HEK293 (cell line): ENCODE results near the gene CLECL1.
"Not testable (repeated sequence)": the region's sequence is repeated elsewhere in the genome, so short reads cannot be mapped to it uniquely, and the experiment has no call there.

Experiments
- CTCF ChIA-PET: fragments of 350-600 bp; formaldehyde crosslinking; extraction: SDS; loops from one replicate; lab custom pipeline; 2021; ENCODE audit warnings: antibody characterized with exemption; lab: Yijun Ruan, JAX
- POLR2A ChIA-PET: fragments of 300-600 bp; formaldehyde crosslinking; extraction: SDS; loops from one replicate; lab custom pipeline; 2020; ENCODE audit warnings: antibody characterized with exemption, inconsistent platforms; lab: Yijun Ruan, JAX
- H3K27ac ChIP-seq: fragments of 200-500 bp; sonication (Bioruptor generic); 2 replicates; pipeline ENCODE4 v1.5.1; 2014; ENCODE audit warnings: low read depth, low read length, control low read depth, inconsistent platforms; ENCODE audit errors: extremely low read depth
- H3K36me3 ChIP-seq, 2 experiments: fragments of 200-500 bp in 1 of 2; sonication (Bioruptor generic) in 1 of 2; 1 replicate in 1 of 2; 2 replicates in 1 of 2; pipeline ENCODE4 v1.5.1; 2014 to 2017; ENCODE audit warnings: inconsistent platforms in 2 of 2, low read length in 2 of 2; ENCODE audit not compliant: control insufficient read depth in 2 of 2, insufficient read depth in 1 of 2
- H3K4me1 ChIP-seq: fragments of 200-500 bp; sonication (Bioruptor generic); 2 replicates; pipeline ENCODE4 v1.5.1; 2014; ENCODE audit warnings: mild to moderate bottlenecking, low read length, inconsistent platforms; ENCODE audit not compliant: control insufficient read depth, insufficient read depth
- H3K4me3 ChIP-seq: 2 replicates; pipeline ENCODE4 v1.5.1; 2011; ENCODE audit warnings: low read depth, mild to moderate bottlenecking, control low read depth, low read length, moderate library complexity
- H3K9me3 ChIP-seq: fragments of 200-500 bp; sonication (Bioruptor generic); 2 replicates; pipeline ENCODE4 v1.5.1; 2014; ENCODE audit warnings: low read depth, low read length, inconsistent platforms; ENCODE audit not compliant: control insufficient read depth, insufficient read depth
- PRDM1 ChIP-seq: fragments of 450-650 bp; formaldehyde crosslinking; IDR thresholded peaks from 2 replicates; pipeline ENCODE4; 2016; ENCODE audit warnings: missing biosample characterization, missing genetic modification characterization
- SCRT1 ChIP-seq: fragments of 450-650 bp; formaldehyde crosslinking; IDR thresholded peaks from 2 replicates; pipeline ENCODE4 v1.5.1; 2016; ENCODE audit warnings: missing biosample characterization, missing genetic modification characterization, borderline replicate concordance
- ZFP37 ChIP-seq: fragments of 450-650 bp; formaldehyde crosslinking; IDR thresholded peaks from 2 replicates; pipeline ENCODE4 v1.5.1; 2016; ENCODE audit warnings: missing biosample characterization, missing genetic modification characterization
- ZNF184 ChIP-seq: fragments of 450-650 bp; IDR thresholded peaks from 2 replicates; pipeline ENCODE4 v1.5.1; 2018; ENCODE audit warnings: missing biosample characterization, mild to moderate bottlenecking, missing genetic modification characterization
- ZNF404 ChIP-seq: fragments of 450-650 bp; formaldehyde crosslinking; IDR thresholded peaks from 2 replicates; pipeline ENCODE4 v1.5.1; 2017; ENCODE audit warnings: missing biosample characterization, missing genetic modification characterization
- TF ChIP-seq, protein P1 (sequence below): fragments of 450-650 bp; formaldehyde crosslinking; IDR thresholded peaks from 2 replicates; pipeline ENCODE4 v1.5.1; 2016; ENCODE audit warnings: missing biosample characterization, missing genetic modification characterization, borderline replicate concordance
- TF ChIP-seq, protein P2 (sequence below): fragments of 450-650 bp; formaldehyde crosslinking; IDR thresholded peaks from 2 replicates; pipeline ENCODE4 v1.5.1; 2016; ENCODE audit warnings: missing biosample characterization, missing genetic modification characterization, low read depth
- TF ChIP-seq, protein P3 (sequence below): fragments of 450-650 bp; formaldehyde crosslinking; IDR thresholded peaks from 2 replicates; pipeline ENCODE4; 2016; ENCODE audit warnings: missing biosample characterization, missing genetic modification characterization
- TF ChIP-seq, protein P4 (sequence below): fragments of 450-650 bp; formaldehyde crosslinking; IDR thresholded peaks from 2 replicates; pipeline ENCODE4 v1.5.1; 2016; ENCODE audit warnings: missing biosample characterization, missing genetic modification characterization
- TF ChIP-seq, protein P5 (sequence below): fragments of 450-650 bp; formaldehyde crosslinking; IDR thresholded peaks from 2 replicates; pipeline ENCODE4 v1.5.1; 2016; ENCODE audit warnings: missing biosample characterization, missing genetic modification characterization

CLECL1 gene

DNA sequence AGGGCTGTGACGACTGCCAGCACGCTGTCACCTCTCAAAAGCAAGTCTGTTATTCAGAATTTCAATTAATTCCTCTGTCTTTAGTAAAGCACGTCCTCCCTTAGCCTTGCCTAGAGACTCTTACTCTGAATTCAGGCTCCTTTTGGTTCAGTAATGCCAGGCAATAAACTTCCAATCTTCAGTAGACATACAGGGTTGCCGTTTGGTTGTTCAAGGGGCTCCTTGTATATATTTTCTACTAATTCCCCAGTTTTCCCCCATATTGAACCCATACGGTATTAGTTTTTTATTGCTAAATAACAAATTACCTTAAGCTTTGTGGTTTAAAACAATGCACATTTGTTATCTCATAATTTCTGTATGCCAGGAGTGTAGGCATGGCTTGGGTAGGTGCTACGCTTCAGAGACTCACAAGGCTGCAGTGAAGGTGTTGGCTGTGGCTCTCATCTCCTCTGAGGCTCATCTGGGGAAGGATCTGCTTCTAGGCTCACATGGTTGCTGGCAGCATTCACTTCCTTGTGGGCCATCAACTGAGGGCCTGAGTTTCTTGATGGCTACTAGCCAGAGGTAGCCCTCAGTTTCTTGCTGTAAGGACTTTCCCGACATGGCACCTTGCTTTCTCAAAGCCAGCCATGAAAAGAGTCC lies 7.3 kb upstream of the CLECL1 start (continued):
- TF ChIP-seq, protein P1, sequence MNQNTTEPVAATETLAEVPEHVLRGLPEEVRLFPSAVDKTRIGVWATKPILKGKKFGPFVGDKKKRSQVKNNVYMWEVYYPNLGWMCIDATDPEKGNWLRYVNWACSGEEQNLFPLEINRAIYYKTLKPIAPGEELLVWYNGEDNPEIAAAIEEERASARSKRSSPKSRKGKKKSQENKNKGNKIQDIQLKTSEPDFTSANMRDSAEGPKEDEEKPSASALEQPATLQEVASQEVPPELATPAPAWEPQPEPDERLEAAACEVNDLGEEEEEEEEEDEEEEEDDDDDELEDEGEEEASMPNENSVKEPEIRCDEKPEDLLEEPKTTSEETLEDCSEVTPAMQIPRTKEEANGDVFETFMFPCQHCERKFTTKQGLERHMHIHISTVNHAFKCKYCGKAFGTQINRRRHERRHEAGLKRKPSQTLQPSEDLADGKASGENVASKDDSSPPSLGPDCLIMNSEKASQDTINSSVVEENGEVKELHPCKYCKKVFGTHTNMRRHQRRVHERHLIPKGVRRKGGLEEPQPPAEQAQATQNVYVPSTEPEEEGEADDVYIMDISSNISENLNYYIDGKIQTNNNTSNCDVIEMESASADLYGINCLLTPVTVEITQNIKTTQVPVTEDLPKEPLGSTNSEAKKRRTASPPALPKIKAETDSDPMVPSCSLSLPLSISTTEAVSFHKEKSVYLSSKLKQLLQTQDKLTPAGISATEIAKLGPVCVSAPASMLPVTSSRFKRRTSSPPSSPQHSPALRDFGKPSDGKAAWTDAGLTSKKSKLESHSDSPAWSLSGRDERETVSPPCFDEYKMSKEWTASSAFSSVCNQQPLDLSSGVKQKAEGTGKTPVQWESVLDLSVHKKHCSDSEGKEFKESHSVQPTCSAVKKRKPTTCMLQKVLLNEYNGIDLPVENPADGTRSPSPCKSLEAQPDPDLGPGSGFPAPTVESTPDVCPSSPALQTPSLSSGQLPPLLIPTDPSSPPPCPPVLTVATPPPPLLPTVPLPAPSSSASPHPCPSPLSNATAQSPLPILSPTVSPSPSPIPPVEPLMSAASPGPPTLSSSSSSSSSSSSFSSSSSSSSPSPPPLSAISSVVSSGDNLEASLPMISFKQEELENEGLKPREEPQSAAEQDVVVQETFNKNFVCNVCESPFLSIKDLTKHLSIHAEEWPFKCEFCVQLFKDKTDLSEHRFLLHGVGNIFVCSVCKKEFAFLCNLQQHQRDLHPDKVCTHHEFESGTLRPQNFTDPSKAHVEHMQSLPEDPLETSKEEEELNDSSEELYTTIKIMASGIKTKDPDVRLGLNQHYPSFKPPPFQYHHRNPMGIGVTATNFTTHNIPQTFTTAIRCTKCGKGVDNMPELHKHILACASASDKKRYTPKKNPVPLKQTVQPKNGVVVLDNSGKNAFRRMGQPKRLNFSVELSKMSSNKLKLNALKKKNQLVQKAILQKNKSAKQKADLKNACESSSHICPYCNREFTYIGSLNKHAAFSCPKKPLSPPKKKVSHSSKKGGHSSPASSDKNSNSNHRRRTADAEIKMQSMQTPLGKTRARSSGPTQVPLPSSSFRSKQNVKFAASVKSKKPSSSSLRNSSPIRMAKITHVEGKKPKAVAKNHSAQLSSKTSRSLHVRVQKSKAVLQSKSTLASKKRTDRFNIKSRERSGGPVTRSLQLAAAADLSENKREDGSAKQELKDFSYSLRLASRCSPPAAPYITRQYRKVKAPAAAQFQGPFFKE: no peak
- no peak for TF ChIP-seq ZNF184 (tag by site-specific recombination)
- TF ChIP-seq, protein P2, sequence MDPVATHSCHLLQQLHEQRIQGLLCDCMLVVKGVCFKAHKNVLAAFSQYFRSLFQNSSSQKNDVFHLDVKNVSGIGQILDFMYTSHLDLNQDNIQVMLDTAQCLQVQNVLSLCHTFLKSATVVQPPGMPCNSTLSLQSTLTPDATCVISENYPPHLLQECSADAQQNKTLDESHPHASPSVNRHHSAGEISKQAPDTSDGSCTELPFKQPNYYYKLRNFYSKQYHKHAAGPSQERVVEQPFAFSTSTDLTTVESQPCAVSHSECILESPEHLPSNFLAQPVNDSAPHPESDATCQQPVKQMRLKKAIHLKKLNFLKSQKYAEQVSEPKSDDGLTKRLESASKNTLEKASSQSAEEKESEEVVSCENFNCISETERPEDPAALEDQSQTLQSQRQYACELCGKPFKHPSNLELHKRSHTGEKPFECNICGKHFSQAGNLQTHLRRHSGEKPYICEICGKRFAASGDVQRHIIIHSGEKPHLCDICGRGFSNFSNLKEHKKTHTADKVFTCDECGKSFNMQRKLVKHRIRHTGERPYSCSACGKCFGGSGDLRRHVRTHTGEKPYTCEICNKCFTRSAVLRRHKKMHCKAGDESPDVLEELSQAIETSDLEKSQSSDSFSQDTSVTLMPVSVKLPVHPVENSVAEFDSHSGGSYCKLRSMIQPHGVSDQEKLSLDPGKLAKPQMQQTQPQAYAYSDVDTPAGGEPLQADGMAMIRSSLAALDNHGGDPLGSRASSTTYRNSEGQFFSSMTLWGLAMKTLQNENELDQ (tag by site-specific recombination): no peak
- TF ChIP-seq ZFP37 (tag by site-specific recombination): no peak
- TF ChIP-seq, protein P3, sequence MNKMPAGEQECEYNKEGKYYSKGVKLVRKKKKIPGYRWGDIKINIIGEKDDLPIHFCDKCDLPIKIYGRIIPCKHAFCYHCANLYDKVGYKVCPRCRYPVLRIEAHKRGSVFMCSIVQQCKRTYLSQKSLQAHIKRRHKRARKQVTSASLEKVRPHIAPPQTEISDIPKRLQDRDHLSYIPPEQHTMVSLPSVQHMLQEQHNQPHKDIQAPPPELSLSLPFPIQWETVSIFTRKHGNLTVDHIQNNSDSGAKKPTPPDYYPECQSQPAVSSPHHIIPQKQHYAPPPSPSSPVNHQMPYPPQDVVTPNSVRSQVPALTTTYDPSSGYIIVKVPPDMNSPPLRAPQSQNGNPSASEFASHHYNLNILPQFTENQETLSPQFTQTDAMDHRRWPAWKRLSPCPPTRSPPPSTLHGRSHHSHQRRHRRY (tag by site-specific recombination): no peak
- no peak for TF ChIP-seq SCRT1
- TF ChIP-seq ZNF404 (tag by site-specific recombination): no peak
- TF ChIP-seq, protein P4, sequence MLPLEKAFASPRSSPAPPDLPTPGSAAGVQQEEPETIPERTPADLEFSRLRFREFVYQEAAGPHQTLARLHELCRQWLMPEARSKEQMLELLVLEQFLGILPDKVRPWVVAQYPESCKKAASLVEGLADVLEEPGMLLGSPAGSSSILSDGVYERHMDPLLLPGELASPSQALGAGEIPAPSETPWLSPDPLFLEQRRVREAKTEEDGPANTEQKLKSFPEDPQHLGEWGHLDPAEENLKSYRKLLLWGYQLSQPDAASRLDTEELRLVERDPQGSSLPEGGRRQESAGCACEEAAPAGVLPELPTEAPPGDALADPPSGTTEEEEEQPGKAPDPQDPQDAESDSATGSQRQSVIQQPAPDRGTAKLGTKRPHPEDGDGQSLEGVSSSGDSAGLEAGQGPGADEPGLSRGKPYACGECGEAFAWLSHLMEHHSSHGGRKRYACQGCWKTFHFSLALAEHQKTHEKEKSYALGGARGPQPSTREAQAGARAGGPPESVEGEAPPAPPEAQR: no peak
- TF ChIP-seq PRDM1 (tag by site-specific recombination): no peak
- TF ChIP-seq, protein P5, sequence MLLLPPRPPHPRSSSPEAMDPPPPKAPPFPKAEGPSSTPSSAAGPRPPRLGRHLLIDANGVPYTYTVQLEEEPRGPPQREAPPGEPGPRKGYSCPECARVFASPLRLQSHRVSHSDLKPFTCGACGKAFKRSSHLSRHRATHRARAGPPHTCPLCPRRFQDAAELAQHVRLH (tag by site-specific recombination): no peak

DNA sequence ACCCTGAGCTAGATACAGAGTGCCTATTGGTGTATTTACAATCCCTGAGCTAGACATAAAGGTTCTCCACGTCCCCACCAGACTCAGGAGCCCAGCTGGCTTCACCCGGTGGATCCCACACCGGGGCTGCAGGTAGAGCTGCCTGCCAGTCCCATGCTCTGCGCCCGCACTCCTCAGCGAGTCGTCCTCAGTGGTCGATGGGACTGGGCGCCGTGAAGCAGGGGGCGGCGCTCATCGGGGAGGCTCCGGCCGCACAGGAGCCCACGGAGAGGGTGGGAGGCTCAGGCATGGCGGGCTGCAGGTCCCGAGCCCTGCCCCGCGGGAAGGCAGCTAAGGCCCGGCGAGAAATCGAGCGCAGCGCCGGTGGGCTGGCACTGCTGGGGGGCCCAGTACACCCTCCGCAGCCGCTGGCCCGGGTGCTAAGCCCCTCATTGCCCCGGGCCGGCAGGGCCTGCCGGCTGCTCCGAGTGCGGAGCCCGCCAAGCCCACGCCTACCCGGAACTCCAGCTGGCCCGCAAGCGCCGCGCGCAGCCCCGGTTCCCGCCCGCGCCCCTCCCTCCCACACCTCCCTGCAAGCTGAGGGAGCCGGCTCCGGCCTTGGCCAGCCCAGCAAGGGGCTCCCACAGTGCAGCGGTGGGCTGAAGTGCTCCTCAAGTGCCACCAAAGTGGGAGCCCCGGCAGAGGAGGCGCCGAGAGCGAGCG lies 6.7 kb upstream of the CLECL1 start:
- H3K9me3 ChIP-seq, POLR2A ChIA-PET, H3K27ac ChIP-seq, H3K4me3 ChIP-seq, H3K4me1 ChIP-seq, H3K36me3 ChIP-seq: not testable (repeated sequence)
- CTCF ChIA-PET: interaction anchor here (1.9 kb wide), 1 partner anchor 11 kb away, joined by 6 read pairs; no protein-coding TSS in a partner anchor

DNA sequence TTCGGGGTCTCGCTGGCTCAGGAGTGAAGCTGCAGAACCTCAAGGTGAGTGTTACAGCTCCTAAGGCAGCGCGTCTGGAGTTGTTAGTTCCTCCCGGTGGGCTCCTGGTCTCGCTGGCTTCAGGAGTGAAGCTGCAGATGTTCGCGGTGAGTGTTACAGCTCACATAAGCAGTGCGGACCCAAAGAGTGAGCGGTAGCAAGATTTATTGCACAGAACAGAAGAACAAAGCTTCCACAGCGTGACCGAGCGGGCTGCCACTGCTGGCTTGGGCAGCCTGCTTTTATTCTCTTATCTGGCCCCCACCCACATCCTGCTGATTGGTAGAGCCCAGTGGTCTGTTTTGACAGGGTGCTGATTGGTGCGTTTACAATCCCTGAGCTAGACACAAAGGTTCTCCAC lies 6.0 kb upstream of the CLECL1 start:
- H3K9me3 ChIP-seq, H3K4me1 ChIP-seq, H3K36me3 ChIP-seq, POLR2A ChIA-PET, H3K27ac ChIP-seq, H3K4me3 ChIP-seq: not testable (repeated sequence)
- CTCF ChIA-PET: interaction anchor here (1.9 kb wide), 1 partner anchor 12 kb away, joined by 6 read pairs; no protein-coding TSS in a partner anchor
